Stimulated activated CD8-positive, alpha-beta memory T cell treated with anti-CD3 and anti-CD28 coated beads, Interleukin-7, amount 100 ng/mL, for 4 hours (primary cell): ENCODE measurements around the gene TRIM10.
"Not testable (repeated sequence)": the region's sequence is repeated elsewhere in the genome, so short reads cannot be mapped to it uniquely, and the experiment has no call there.

Source experiments
- DNase-seq, 2 donors: peaks; one replicate each; pipeline ENCODE4 v3.0.0-alpha.2; 2020; ENCODE audit warnings: low read depth in 2 of 2

Gene TRIM10

GRCh38 chr6:30127238-30128093, 33.5 kb downstream of the TRIM10 start:
- no peak for DNase-seq

GRCh38 chr6:30122515-30122914, 38.5 kb downstream of the TRIM10 start:
- DNase-seq, result no peak

- DNase-seq, result no peak
Measured at GRCh38 chr6:30121446-30122366, 39.3 kb downstream of the TRIM10 start.

- not testable (repeated sequence) for DNase-seq
Measured at GRCh38 chr6:30118691-30119090, 42.3 kb downstream of the TRIM10 start.

- DNase-seq, result no peak
Measured at GRCh38 chr6:30116724-30117123, 44.3 kb downstream of the TRIM10 start.

- no peak for DNase-seq
Measured at GRCh38 chr6:30113841-30114240, 47.2 kb downstream of the TRIM10 start.

- DNase-seq, result no peak
Measured at GRCh38 chr6:30113003-30113759, 47.8 kb downstream of the TRIM10 start, which contains the start of gene TRIM31. Gene TRIM31, minus strand, starts transcription at chr6:30113090. Its CDS starts 285 bp downstream, at chr6:30112805.

GRCh38 chr6:30112402-30112994, 48.5 kb downstream of the TRIM10 start:
- DNase-seq, result no peak

GRCh38 chr6:30111266-30111856, 49.6 kb downstream of the TRIM10 start:
- DNase-seq, result no peak

- DNase-seq, result no peak
Measured at GRCh38 chr6:30104661-30105060, 56.4 kb downstream of the TRIM10 start.

GRCh38 chr6:30103872-30104179, 57.2 kb downstream of the TRIM10 start:
- DNase-seq, result no peak

- peak; percentile 69 to 80 for DNase-seq
Measured at GRCh38 chr6:30102970-30103871, 57.8 kb downstream of the TRIM10 start.

GRCh38 chr6:30102414-30102969, 58.5 kb downstream of the TRIM10 start:
- no peak for DNase-seq
